HEK293 (cell line): ENCODE measurements around the gene TNFAIP8.

ENCODE experiments used
- CTCF ChIA-PET: fragments of 350-600 bp; formaldehyde crosslinking; extraction: SDS; loops from one replicate; lab custom pipeline; 2021; ENCODE audit warnings: antibody characterized with exemption; lab: Yijun Ruan, JAX
- POLR2A ChIA-PET: fragments of 300-600 bp; formaldehyde crosslinking; extraction: SDS; loops from one replicate; lab custom pipeline; 2020; ENCODE audit warnings: antibody characterized with exemption, inconsistent platforms; lab: Yijun Ruan, JAX
- H3K27ac ChIP-seq: fragments of 200-500 bp; sonication (Bioruptor generic); 2 replicates; pipeline ENCODE4 v1.5.1; 2014; ENCODE audit warnings: low read depth, low read length, control low read depth, inconsistent platforms; ENCODE audit errors: extremely low read depth
- H3K36me3 ChIP-seq, 2 experiments: fragments of 200-500 bp in 1 of 2; sonication (Bioruptor generic) in 1 of 2; 1 replicate in 1 of 2; 2 replicates in 1 of 2; pipeline ENCODE4 v1.5.1; 2014 to 2017; ENCODE audit warnings: inconsistent platforms in 2 of 2, low read length in 2 of 2; ENCODE audit not compliant: control insufficient read depth in 2 of 2, insufficient read depth in 1 of 2
- H3K4me1 ChIP-seq: fragments of 200-500 bp; sonication (Bioruptor generic); 2 replicates; pipeline ENCODE4 v1.5.1; 2014; ENCODE audit warnings: mild to moderate bottlenecking, low read length, inconsistent platforms; ENCODE audit not compliant: control insufficient read depth, insufficient read depth
- H3K4me3 ChIP-seq: 2 replicates; pipeline ENCODE4 v1.5.1; 2011; ENCODE audit warnings: low read depth, mild to moderate bottlenecking, control low read depth, low read length, moderate library complexity
- H3K9me3 ChIP-seq: fragments of 200-500 bp; sonication (Bioruptor generic); 2 replicates; pipeline ENCODE4 v1.5.1; 2014; ENCODE audit warnings: low read depth, low read length, inconsistent platforms; ENCODE audit not compliant: control insufficient read depth, insufficient read depth
- GLIS1 ChIP-seq: fragments of 450-650 bp; formaldehyde crosslinking; IDR thresholded peaks from 2 replicates; pipeline ENCODE4 v1.5.1; 2016; ENCODE audit warnings: missing biosample characterization, missing genetic modification characterization
- HOXA7 ChIP-seq: sonication (generic); formaldehyde crosslinking; IDR thresholded peaks from 2 replicates; pipeline ENCODE4 v1.8.1; 2022; ENCODE audit warnings: missing genetic modification reagents, borderline replicate concordance
- HOXC10 ChIP-seq: sonication (generic); formaldehyde crosslinking; IDR thresholded peaks from 2 replicates; pipeline ENCODE4 v1.8.1; 2023; ENCODE audit warnings: mild to moderate bottlenecking, missing genetic modification reagents
- KLF9 ChIP-seq: fragments of 450-650 bp; formaldehyde crosslinking; IDR thresholded peaks from 2 replicates; pipeline ENCODE4 v1.5.1; 2016; ENCODE audit warnings: missing biosample characterization, missing genetic modification characterization, low read depth
- SP7 ChIP-seq: fragments of 450-650 bp; formaldehyde crosslinking; IDR thresholded peaks from 2 replicates; pipeline ENCODE4 v1.5.1; 2016; ENCODE audit warnings: missing biosample characterization, missing genetic modification characterization
- TCF7L2 ChIP-seq: IDR thresholded peaks from 2 replicates; pipeline ENCODE4 v1.6.1; 2011; ENCODE audit warnings: low read depth, mild to moderate bottlenecking, inconsistent platforms, low read length, moderate library complexity, borderline replicate concordance
- ZBTB20 ChIP-seq: fragments of 450-650 bp; formaldehyde crosslinking; IDR thresholded peaks from 2 replicates; pipeline ENCODE4 v1.5.1; 2016; ENCODE audit warnings: missing biosample characterization, missing genetic modification characterization
- ZBTB8A ChIP-seq: fragments of 450-650 bp; formaldehyde crosslinking; IDR thresholded peaks from 2 replicates; pipeline ENCODE4 v1.5.1; 2016; ENCODE audit warnings: missing biosample characterization, missing genetic modification characterization
- ZNF132 ChIP-seq: fragments of 450-650 bp; formaldehyde crosslinking; IDR thresholded peaks from 2 replicates; pipeline ENCODE4 v1.5.1; 2017; ENCODE audit warnings: missing biosample characterization, missing genetic modification characterization, borderline replicate concordance
- ZNF148 ChIP-seq: fragments of 450-650 bp; formaldehyde crosslinking; IDR thresholded peaks from 2 replicates; pipeline ENCODE4 v1.5.0; 2017; ENCODE audit warnings: missing biosample characterization, missing genetic modification characterization, borderline replicate concordance
- ZNF157 ChIP-seq: fragments of 450-650 bp; formaldehyde crosslinking; IDR thresholded peaks from 2 replicates; pipeline ENCODE4 v1.5.1; 2016; ENCODE audit warnings: missing biosample characterization, missing genetic modification characterization
- ZNF169 ChIP-seq: fragments of 450-650 bp; formaldehyde crosslinking; IDR thresholded peaks from 2 replicates; pipeline ENCODE4 v1.5.1; 2016; ENCODE audit warnings: missing biosample characterization, missing genetic modification characterization
- ZNF223 ChIP-seq: fragments of 450-650 bp; formaldehyde crosslinking; IDR thresholded peaks from 2 replicates; pipeline ENCODE4 v1.5.1; 2016; ENCODE audit warnings: missing biosample characterization, missing genetic modification characterization
- ZNF302 ChIP-seq: fragments of 450-650 bp; formaldehyde crosslinking; IDR thresholded peaks from 2 replicates; pipeline ENCODE4 v1.5.1; 2016; ENCODE audit warnings: missing biosample characterization, missing genetic modification characterization, low read depth
- ZNF350 ChIP-seq: fragments of 450-650 bp; formaldehyde crosslinking; IDR thresholded peaks from 2 replicates; pipeline ENCODE4 v1.5.0; 2017; ENCODE audit warnings: missing biosample characterization, mild to moderate bottlenecking, missing genetic modification characterization
- ZNF416 ChIP-seq: fragments of 450-650 bp; formaldehyde crosslinking; IDR thresholded peaks from 2 replicates; pipeline ENCODE4 v1.5.1; 2016; ENCODE audit warnings: missing biosample characterization, missing genetic modification characterization
- ZNF843 ChIP-seq: fragments of 450-650 bp; formaldehyde crosslinking; IDR thresholded peaks from 2 replicates; pipeline ENCODE4 v1.5.1; 2016; ENCODE audit warnings: missing biosample characterization, missing genetic modification characterization
- ZSCAN30 ChIP-seq: fragments of 450-650 bp; IDR thresholded peaks from 2 replicates; pipeline ENCODE4 v1.5.1; 2018; ENCODE audit warnings: missing biosample characterization, mild to moderate bottlenecking, missing genetic modification characterization, moderate library complexity
- ZXDB ChIP-seq: fragments of 450-650 bp; formaldehyde crosslinking; IDR thresholded peaks from 2 replicates; pipeline ENCODE4 v1.5.1; 2016; ENCODE audit warnings: missing biosample characterization, missing genetic modification characterization
- TF ChIP-seq, protein P1 (sequence below): fragments of 450-650 bp; formaldehyde crosslinking; conservative IDR thresholded peaks from 2 replicates; pipeline ENCODE4 v1.5.1; 2016; ENCODE audit warnings: low read depth, missing biosample characterization, missing genetic modification characterization
- TF ChIP-seq, protein P2 (sequence below): fragments of 450-650 bp; formaldehyde crosslinking; IDR thresholded peaks from 2 replicates; pipeline ENCODE4 v1.5.1; 2017; ENCODE audit warnings: missing biosample characterization, missing genetic modification characterization
- TF ChIP-seq, protein P3 (sequence below): sonication (generic); formaldehyde crosslinking; IDR thresholded peaks from 2 replicates; pipeline ENCODE4 v1.8.1; 2022; ENCODE audit warnings: mild to moderate bottlenecking, moderate library complexity, missing genetic modification reagents

The TNFAIP8 gene

DNA sequence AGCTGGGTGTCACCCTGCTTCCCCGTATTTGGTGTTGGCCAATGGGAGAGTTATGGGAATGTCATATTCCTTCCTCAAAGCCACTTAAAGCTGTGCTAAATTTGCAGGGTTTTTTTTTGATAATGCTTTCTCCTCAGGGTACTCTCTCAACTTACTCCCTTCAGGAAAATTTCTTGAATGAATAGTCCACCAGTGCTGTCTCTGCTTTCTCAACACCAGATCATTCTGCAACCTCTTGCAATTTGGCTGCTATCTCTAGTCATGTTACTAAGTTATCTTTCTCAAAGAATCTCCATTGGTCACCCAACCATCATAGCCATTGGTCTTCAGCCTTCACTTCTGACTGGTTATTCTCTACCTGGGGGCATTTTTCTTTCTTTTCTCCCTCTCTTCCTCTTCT, 13.4 kb upstream of the TNFAIP8 start (continued):
- TF ChIP-seq, protein P1, sequence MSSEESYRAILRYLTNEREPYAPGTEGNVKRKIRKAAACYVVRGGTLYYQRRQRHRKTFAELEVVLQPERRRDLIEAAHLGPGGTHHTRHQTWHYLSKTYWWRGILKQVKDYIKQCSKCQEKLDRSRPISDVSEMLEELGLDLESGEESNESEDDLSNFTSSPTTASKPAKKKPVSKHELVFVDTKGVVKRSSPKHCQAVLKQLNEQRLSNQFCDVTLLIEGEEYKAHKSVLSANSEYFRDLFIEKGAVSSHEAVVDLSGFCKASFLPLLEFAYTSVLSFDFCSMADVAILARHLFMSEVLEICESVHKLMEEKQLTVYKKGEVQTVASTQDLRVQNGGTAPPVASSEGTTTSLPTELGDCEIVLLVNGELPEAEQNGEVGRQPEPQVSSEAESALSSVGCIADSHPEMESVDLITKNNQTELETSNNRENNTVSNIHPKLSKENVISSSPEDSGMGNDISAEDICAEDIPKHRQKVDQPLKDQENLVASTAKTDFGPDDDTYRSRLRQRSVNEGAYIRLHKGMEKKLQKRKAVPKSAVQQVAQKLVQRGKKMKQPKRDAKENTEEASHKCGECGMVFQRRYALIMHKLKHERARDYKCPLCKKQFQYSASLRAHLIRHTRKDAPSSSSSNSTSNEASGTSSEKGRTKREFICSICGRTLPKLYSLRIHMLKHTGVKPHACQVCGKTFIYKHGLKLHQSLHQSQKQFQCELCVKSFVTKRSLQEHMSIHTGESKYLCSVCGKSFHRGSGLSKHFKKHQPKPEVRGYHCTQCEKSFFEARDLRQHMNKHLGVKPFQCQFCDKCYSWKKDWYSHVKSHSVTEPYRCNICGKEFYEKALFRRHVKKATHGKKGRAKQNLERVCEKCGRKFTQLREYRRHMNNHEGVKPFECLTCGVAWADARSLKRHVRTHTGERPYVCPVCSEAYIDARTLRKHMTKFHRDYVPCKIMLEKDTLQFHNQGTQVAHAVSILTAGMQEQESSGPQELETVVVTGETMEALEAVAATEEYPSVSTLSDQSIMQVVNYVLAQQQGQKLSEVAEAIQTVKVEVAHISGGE: no peak
- TF ChIP-seq KLF9 (tag by site-specific recombination) (no peak), HOXA7 (CRISPR knock-in tag) (no peak), ZBTB8A (tag by site-specific recombination) (no peak)

DNA sequence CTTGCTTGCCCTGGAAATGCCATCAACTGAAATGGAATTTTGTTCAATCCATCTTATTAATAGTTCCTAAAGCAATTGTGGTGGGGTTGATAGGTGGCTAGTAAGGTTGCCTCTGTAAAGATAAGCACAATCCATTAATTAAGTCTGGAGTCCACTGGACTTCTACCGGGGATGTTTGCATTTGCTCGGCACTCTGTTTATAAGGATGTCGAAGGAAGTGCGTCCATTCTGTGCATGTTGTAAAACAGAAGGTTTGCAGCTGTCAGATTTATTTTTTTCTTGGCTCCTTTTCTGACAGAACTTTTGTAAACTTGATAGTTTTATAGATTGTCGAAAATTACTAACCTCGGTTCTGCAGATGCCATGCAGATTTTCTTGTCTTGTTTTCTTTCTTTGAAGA, 12.8 kb upstream of the TNFAIP8 start:
- H3K4me1 ChIP-seq: peaks cover 6% of the 10 kb centered on the region; the same call in 1 of the 2 replicates
- TF ChIP-seq ZNF223 (tag by site-specific recombination) (no peak), ZBTB20 (tag by site-specific recombination) (no peak), ZNF416 (no peak), ZNF157 (tag by site-specific recombination) (no peak), ZNF148 (tag by site-specific recombination) (no peak)
- POLR2A ChIA-PET: no interaction called here
- no peak overlapping the region for H3K4me3 ChIP-seq
- H3K9me3 ChIP-seq: no peaks in the 10 kb centered on the region
- H3K36me3 ChIP-seq: no peaks in the 10 kb centered on the region
- H3K27ac ChIP-seq: no peak overlapping the region
- CTCF ChIA-PET: interaction anchor here (1.2 to 1.6 kb wide), 2 partner anchors 69 to 355 kb away, joined by 4 to 8 read pairs; partner anchors contain the start of gene DTWD2

DNA sequence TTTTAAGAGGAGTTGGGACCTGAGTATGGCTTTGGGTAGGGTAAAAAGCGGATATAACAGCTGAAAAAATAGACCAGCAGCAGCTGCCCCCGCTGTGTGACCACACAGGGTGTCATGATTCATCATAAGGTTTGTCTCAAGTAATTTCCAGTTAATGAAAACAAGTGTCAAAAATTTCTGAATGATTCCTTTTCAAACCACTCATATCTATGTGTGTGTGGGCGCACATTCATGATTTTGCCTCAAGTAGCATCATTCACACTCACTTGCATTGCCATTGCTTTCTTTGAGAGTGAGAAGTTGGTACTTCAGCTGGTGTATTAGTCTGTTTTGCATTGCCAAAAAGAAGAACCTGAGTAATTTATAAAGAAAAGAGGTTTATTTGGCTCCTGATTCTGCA, 12.1 kb upstream of the TNFAIP8 start:
- H3K9me3 ChIP-seq: no peaks in the 10 kb centered on the region
- H3K4me1 ChIP-seq: peaks cover 7% of the 10 kb centered on the region; the same call in 1 of the 2 replicates
- CTCF ChIA-PET: interaction anchor here (1.2 to 1.6 kb wide), 2 partner anchors 68 to 356 kb away, joined by 4 to 8 read pairs; partner anchors contain the start of gene DTWD2
- TF ChIP-seq ZSCAN30 (tag by site-specific recombination) (no peak), GLIS1 (tag by site-specific recombination) (0 out of 2 replicates have a peak, but pooled peaks have one; percentile 20)
- POLR2A ChIA-PET: no interaction called here
- H3K36me3 ChIP-seq: no peaks in the 10 kb centered on the region
- H3K27ac ChIP-seq: no peak overlapping the region
- no peak overlapping the region for H3K4me3 ChIP-seq

DNA sequence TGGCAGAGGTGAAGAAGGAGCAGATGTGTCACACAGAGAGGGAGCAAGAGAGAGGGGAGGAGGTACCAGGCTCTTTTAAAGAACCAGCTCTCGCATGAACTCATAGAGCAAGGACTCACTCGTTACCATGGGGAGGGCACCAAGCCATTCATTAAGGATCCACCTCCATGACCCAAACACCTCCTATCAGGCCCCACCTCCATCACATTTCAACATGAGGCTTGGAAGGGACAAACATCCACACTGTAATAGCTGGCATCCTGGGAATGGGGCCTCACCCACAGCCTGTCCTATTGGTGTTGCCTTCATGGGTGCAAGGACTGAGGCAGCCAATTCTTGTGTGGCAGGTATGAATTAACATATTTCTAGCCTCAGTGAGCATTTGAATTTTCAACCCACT, 11.6 kb upstream of the TNFAIP8 start:
- no peak overlapping the region for H3K27ac ChIP-seq
- H3K4me3 ChIP-seq: no peak overlapping the region
- no peaks in the 10 kb centered on the region for H3K9me3 ChIP-seq
- peaks cover 7% of the 10 kb centered on the region; the same call in 1 of the 2 replicates for H3K4me1 ChIP-seq
- H3K36me3 ChIP-seq: no peaks in the 10 kb centered on the region
- ChIA-PET POLR2A (no interaction called here), CTCF (interaction anchor here (1.6 kb wide), 1 partner anchor 68 kb away, joined by 8 read pairs; no protein-coding TSS in a partner anchor)
- TF ChIP-seq ZNF169 (no peak), HOXC10 (no peak), SP7 (tag by site-specific recombination) (no peak), ZNF132 (tag by site-specific recombination) (no peak), ZNF843 (tag by site-specific recombination) (no peak), TCF7L2 (no peak), ZNF350 (tag by site-specific recombination) (no peak), ZNF302 (tag by site-specific recombination) (no peak), ZXDB (tag by site-specific recombination) (no peak)
- TF ChIP-seq, protein P2, sequence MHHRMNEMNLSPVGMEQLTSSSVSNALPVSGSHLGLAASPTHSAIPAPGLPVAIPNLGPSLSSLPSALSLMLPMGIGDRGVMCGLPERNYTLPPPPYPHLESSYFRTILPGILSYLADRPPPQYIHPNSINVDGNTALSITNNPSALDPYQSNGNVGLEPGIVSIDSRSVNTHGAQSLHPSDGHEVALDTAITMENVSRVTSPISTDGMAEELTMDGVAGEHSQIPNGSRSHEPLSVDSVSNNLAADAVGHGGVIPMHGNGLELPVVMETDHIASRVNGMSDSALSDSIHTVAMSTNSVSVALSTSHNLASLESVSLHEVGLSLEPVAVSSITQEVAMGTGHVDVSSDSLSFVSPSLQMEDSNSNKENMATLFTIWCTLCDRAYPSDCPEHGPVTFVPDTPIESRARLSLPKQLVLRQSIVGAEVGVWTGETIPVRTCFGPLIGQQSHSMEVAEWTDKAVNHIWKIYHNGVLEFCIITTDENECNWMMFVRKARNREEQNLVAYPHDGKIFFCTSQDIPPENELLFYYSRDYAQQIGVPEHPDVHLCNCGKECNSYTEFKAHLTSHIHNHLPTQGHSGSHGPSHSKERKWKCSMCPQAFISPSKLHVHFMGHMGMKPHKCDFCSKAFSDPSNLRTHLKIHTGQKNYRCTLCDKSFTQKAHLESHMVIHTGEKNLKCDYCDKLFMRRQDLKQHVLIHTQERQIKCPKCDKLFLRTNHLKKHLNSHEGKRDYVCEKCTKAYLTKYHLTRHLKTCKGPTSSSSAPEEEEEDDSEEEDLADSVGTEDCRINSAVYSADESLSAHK (tag by site-specific recombination): no peak
- TF ChIP-seq, protein P3, sequence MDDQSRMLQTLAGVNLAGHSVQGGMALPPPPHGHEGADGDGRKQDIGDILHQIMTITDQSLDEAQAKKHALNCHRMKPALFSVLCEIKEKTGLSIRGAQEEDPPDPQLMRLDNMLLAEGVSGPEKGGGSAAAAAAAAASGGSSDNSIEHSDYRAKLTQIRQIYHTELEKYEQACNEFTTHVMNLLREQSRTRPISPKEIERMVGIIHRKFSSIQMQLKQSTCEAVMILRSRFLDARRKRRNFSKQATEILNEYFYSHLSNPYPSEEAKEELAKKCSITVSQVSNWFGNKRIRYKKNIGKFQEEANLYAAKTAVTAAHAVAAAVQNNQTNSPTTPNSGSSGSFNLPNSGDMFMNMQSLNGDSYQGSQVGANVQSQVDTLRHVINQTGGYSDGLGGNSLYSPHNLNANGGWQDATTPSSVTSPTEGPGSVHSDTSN (CRISPR knock-in tag): no peak
